Esophagus (tissue), 2 donors: ENCODE measurements around the gene GRM7. TPM values are rescaled to one million over a fixed set of nuclear protein-coding genes. Genes with fewer than 3 reads are reported as not detected.

Experiments
- H3K27ac ChIP-seq, 2 donors: one replicate each; pipeline ENCODE4 v1.5.1; 2013; ENCODE audit warnings: low read depth in 2 of 2, mild to moderate bottlenecking in 2 of 2, inconsistent platforms in 1 of 2, low read length in 1 of 2, moderate library complexity in 1 of 2
- H3K27me3 ChIP-seq, 2 donors: one replicate each; pipeline ENCODE4 v1.6.1; 2013; ENCODE audit warnings: low read length in 2 of 2, control low read depth in 1 of 2, mild to moderate bottlenecking in 1 of 2; ENCODE audit not compliant: insufficient read depth in 2 of 2, control insufficient read depth in 1 of 2
- H3K36me3 ChIP-seq, 2 donors: one replicate each; pipeline ENCODE4 v1.6.1; 2013; ENCODE audit warnings: low read length in 1 of 2; ENCODE audit not compliant: control insufficient read depth in 2 of 2, insufficient read depth in 2 of 2
- H3K4me1 ChIP-seq, 2 donors: one replicate each; pipeline ENCODE4 v1.6.1; 2013; ENCODE audit warnings: low read length in 1 of 2; ENCODE audit not compliant: control insufficient read depth in 2 of 2, insufficient read depth in 2 of 2
- H3K4me3 ChIP-seq, 2 donors: one replicate each; pipeline ENCODE4 v1.5.1; 2013; ENCODE audit warnings: low read length in 2 of 2, mild to moderate bottlenecking in 2 of 2, low read depth in 1 of 2, moderate library complexity in 1 of 2
- H3K9me3 ChIP-seq, 2 donors: one replicate each; pipeline ENCODE4 v1.6.1; 2013; ENCODE audit warnings: mild to moderate bottlenecking in 2 of 2, low read depth in 1 of 2, low read length in 1 of 2, moderate library complexity in 1 of 2; ENCODE audit not compliant: control insufficient read depth in 2 of 2, insufficient read depth in 1 of 2
- WGBS, 2 donors: extraction: QIAGEN DNeasy Blood & Tissue Kit; methylation state at CpG; one replicate each; pipeline ENCODE4 v1.1.7; 2013; 5-methylcytosine and 5-hydroxymethylcytosine counted together
- polyA plus RNA-seq, 2 donors: library from polyadenylated mRNA; stranded (reverse); fragments of 200-250 nt; gene quantifications; one replicate each; pipeline ENCODE4 v1.2.3, GENCODE V29; 2013
- donor health status: healthy with polysubstance abuse.
- donor health status: Bipolar disorder and iron deficiency.

The GRM7 gene
- polyA plus RNA-seq, 2 donors, result 0.01 TPM; not detected in 1

DNA sequence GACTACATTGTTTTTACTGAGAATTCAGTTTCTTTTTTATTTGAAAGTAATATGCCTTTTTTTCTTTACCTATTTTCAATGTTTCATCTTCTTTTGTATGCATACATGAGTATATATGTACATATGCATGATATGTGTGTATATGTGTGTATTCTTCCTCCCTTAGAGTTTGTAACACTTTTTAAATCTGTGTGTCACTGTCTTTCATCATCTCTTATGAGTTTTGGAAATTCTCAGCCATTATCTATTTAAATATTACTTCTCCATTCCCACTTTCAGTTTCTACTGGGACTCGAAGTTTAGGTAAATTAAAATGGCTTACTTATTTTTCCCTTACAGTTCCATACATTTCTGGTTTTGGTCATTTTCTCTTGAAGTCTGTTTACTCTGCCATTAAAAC is 754.1 kb downstream of the GRM7 start:
- Histone ChIP-seq H3K27ac (no peak overlapping the region), H3K27me3 (no peaks in the 10 kb centered on the region), H3K4me1 (no peaks in the 10 kb centered on the region), H3K9me3 (no peaks in the 10 kb centered on the region), H3K36me3 (no peaks in the 10 kb centered on the region), H3K4me3 (no peak overlapping the region)
- 67 to 73% methylated on average over 1 of the region's 1 CpG for WGBS, 2 donors

DNA sequence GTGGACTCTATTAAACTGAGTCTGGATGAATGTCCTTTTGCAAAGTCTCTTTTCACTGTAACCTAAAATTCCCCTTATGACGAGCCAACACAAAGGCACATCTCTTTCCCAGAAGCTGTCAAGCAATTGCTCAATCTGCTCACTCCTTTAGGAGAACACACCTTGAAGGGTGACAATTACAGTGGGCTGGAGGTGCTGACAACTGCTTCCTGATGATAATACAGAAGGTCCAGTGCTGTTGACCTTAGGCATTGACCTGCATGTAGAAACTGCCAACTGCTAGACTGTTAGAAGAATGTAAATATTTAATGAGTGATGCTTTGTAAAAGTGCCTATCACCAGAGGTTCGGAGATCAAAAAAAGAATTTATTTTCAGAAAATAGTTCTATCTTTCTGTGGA is 757.7 kb downstream of the GRM7 start:
- H3K36me3 ChIP-seq, result no peaks in the 10 kb centered on the region
- H3K27me3 ChIP-seq, result no peaks in the 10 kb centered on the region
- no peaks in the 10 kb centered on the region for H3K4me1 ChIP-seq
- H3K27ac ChIP-seq, result no peak overlapping the region
- H3K9me3 ChIP-seq, result no peaks in the 10 kb centered on the region
- WGBS, 2 donors, result 55 to 63% methylated on average over 2 of the region's 2 CpGs
- no peak overlapping the region for H3K4me3 ChIP-seq

DNA sequence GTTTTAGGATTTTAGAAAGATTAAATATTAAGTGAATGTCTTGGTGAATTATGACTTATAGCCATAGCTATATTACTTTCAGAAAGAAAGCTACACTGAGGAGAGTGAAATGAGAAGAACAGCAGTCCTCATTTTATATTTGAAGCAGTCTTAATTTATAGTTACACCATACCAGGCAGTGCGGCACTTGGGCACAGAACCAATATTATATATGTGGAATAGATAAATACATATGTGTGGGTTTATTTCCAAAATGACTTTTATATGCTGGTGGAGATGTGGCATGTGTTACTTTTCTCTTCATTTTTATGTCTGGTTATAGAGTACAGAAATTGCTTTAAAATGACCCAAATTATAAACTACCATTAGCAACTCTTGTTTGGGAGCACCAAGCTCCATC is 759.5 kb downstream of the GRM7 start:
- H3K9me3 ChIP-seq, result no peaks in the 10 kb centered on the region
- no peaks in the 10 kb centered on the region for H3K27me3 ChIP-seq
- H3K4me3 ChIP-seq, result no peak overlapping the region
- H3K27ac ChIP-seq, result no peak overlapping the region
- H3K36me3 ChIP-seq, result no peaks in the 10 kb centered on the region
- WGBS, 2 donors, result 88 to 94% methylated on average over 1 of the region's 1 CpG
- H3K4me1 ChIP-seq, result no peaks in the 10 kb centered on the region

- Histone ChIP-seq H3K27ac (no peak overlapping the region), H3K36me3 (no peaks in the 10 kb centered on the region), H3K4me1 (no peaks in the 10 kb centered on the region), H3K4me3 (no peak overlapping the region), H3K27me3 (no peaks in the 10 kb centered on the region), H3K9me3 (no peaks in the 10 kb centered on the region)
- WGBS, 2 donors, result 71 to 75% methylated on average over 7 of the region's 7 CpGs
These were observed 760.2 kb downstream of the GRM7 start for GRCh38 chr3:7621046-7621630.

- WGBS, 2 donors, result 87 to 89% methylated on average over 3 of the region's 3 CpGs
- no peaks in the 10 kb centered on the region for H3K4me1 ChIP-seq
- H3K27me3 ChIP-seq, result no peaks in the 10 kb centered on the region
- H3K4me3 ChIP-seq, result no peak overlapping the region
- no peak overlapping the region for H3K27ac ChIP-seq
- no peaks in the 10 kb centered on the region for H3K9me3 ChIP-seq
- no peaks in the 10 kb centered on the region for H3K36me3 ChIP-seq
These were observed 760.7 kb downstream of the GRM7 start for GRCh38 chr3:7621651-7622050.

DNA sequence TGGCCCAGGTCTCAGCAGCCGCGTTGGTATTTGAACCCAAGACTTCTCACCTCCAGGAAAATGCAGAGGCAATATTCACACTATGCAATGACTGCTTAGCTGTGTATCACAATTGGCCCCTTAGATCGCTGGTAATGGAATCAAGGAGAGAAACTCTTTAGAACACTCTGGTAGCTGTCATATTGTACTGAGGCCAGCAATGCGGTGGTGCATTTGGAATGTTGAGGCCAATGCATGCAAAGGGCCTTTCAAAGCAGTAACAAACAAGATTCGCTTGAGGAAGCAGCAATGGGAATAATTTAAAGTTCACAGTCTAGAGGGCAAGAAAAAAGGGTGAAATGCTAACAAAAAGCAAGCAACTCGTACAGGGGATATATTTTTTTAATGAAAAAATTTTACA is 764.1 kb downstream of the GRM7 start:
- no peaks in the 10 kb centered on the region for H3K4me1 ChIP-seq
- no peak overlapping the region for H3K4me3 ChIP-seq
- H3K27ac ChIP-seq, result no peak overlapping the region
- H3K9me3 ChIP-seq, result no peaks in the 10 kb centered on the region
- H3K27me3 ChIP-seq, result no peaks in the 10 kb centered on the region
- WGBS, 2 donors, result 74 to 79% methylated on average over 6 of the region's 6 CpGs
- no peaks in the 10 kb centered on the region for H3K36me3 ChIP-seq

- Histone ChIP-seq H3K27me3 (no peaks in the 10 kb centered on the region), H3K9me3 (no peaks in the 10 kb centered on the region), H3K4me3 (no peak overlapping the region), H3K36me3 (no peaks in the 10 kb centered on the region), H3K27ac (no peak overlapping the region), H3K4me1 (no peaks in the 10 kb centered on the region)
- WGBS, 2 donors, result 42 to 45% methylated on average over 4 of the region's 4 CpGs
These were observed 769.5 kb downstream of the GRM7 start for GRCh38 chr3:7630351-7630911.

DNA sequence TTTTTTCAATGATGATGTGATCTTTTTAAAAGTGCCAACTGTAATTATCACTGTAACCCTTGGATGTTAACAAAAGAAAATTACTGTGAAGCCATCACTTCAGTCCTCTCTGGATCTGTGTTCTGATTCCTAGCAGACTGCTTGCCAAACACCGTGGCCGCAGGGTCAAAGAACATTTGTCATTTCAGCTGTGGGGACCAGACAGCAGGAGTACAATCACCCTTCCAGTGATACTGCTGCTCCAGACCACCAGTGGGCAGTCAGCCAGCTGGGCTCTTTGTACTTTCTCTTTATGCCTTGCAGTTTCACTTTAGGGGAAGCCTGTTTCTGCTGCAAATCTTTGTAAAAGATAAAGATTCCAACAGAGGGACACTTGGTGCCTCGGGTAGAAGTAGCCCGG is 770.0 kb downstream of the GRM7 start:
- no peak overlapping the region for H3K27ac ChIP-seq
- H3K4me3 ChIP-seq, result no peak overlapping the region
- 34 to 41% methylated on average over 4 of the region's 4 CpGs for WGBS, 2 donors
- H3K27me3 ChIP-seq, result no peaks in the 10 kb centered on the region
- H3K9me3 ChIP-seq, result no peaks in the 10 kb centered on the region
- no peaks in the 10 kb centered on the region for H3K4me1 ChIP-seq
- H3K36me3 ChIP-seq, result no peaks in the 10 kb centered on the region

GRCh38 chr3:7632305-7632704 is 771.4 kb downstream of the GRM7 start:
- no peaks in the 10 kb centered on the region for H3K27me3 ChIP-seq
- no peaks in the 10 kb centered on the region for H3K9me3 ChIP-seq
- H3K27ac ChIP-seq, result no peak overlapping the region
- no peak overlapping the region for H3K4me3 ChIP-seq
- no peaks in the 10 kb centered on the region for H3K4me1 ChIP-seq
- H3K36me3 ChIP-seq, result no peaks in the 10 kb centered on the region

DNA sequence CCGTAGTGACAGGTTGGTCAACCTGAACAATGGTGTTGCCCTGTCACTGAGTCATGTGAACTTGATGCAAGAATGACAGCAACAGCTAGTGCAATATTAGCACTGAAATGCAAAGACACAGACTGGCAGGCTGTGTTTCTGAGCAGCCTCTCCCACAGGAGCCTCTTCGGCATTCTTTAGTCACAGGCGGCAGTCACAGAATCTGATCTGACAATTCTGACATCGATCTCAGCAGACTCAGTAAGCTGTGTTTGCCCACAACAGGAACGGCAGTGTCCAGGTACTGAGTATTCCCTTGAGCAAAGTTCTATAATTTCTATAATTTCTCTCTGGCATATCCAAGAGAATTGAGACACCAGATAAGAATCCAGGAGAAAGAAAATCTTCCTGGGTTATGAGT is 776.8 kb downstream of the GRM7 start:
- Histone ChIP-seq H3K9me3 (no peaks in the 10 kb centered on the region), H3K27ac (no peak overlapping the region), H3K36me3 (no peaks in the 10 kb centered on the region), H3K4me3 (no peak overlapping the region), H3K4me1 (no peaks in the 10 kb centered on the region), H3K27me3 (no peaks in the 10 kb centered on the region)
- 53 to 56% methylated on average over 5 of the region's 5 CpGs for WGBS, 2 donors
